GM21423 (cell line): ENCODE measurements around the gene AACS.

Experiments used
- ATAC-seq: cut with Tn5 transposase; IDR thresholded peaks from one replicate; pipeline ENCODE4 v1.9.1; 2021; ENCODE audit warnings: mild to moderate bottlenecking, moderate library complexity; ENCODE audit not compliant: unreplicated experiment

The AACS gene

GRCh38 chr12:125183187-125184067 is 118.2 kb downstream of the AACS start:
- peak; percentile 43 for ATAC-seq

- ATAC-seq: no peak
Observed at GRCh38 chr12:125184213-125184967, 119.2 kb downstream of the AACS start.

GRCh38 chr12:125185311-125185739 is 120.1 kb downstream of the AACS start:
- no peak for ATAC-seq

GRCh38 chr12:125185740-125186470 is 120.7 kb downstream of the AACS start, which contains the start of gene TMEM132B:
Gene TMEM132B, plus strand, starts transcription at chr12:125186386.
- peak; percentile 72 for ATAC-seq

- peak; percentile 15 for ATAC-seq
Observed at GRCh38 chr12:125186471-125187147, 121.4 kb downstream of the AACS start.

GRCh38 chr12:125187148-125187745 is 122.0 kb downstream of the AACS start:
- no peak for ATAC-seq

- ATAC-seq: no peak
Observed at GRCh38 chr12:125187780-125188741, 122.8 kb downstream of the AACS start.

- no peak for ATAC-seq
Observed at GRCh38 chr12:125189015-125189414, 123.8 kb downstream of the AACS start.

- no peak for ATAC-seq
Observed at GRCh38 chr12:125189502-125189901, 124.3 kb downstream of the AACS start.

GRCh38 chr12:125191361-125192087 is 126.3 kb downstream of the AACS start:
- no peak for ATAC-seq

- no peak for ATAC-seq
Observed at GRCh38 chr12:125192690-125193221, 127.5 kb downstream of the AACS start.
